Hematopoietic multipotent progenitor cell treated with erythropoietin and hydrocortisone succinate and interleukin-3 and kit ligand, for 17 days (in vitro differentiated cells): ENCODE measurements around the gene C11orf98.
A peak's percentile ranks its signal among the peaks of the same experiment; 100 is the strongest.
"Not testable (repeated sequence)": the region's sequence is repeated elsewhere in the genome, so short reads cannot be mapped to it uniquely, and the experiment has no call there.

Experiments
- DNase-seq: peaks from one replicate; pipeline ENCODE4 v3.0.0-alpha.2; 2015; ENCODE audit warnings: low spot score

Gene C11orf98

DNA sequence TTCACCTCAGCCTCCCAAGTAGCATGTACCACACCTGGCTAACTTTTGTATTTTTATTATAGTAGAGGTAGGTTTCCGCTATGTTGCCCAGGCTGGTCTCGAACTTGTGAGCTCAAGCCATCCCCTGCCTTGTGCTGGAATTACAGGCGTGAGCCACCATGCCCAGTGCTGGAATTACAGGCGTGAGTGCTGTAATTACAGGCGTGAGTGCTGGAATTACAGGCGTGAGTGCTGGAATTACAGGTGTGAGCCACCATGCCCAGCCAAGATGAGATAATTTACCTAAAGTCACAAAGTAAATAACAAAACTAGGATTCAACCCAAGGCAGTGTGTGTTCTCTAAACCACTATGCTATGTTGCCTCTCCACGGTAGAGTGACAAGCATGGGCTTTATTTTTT, 17.5 kb upstream of the C11orf98 start:
- DNase-seq, result no peak

- DNase-seq, result peak; percentile 60
These were observed 15.8 kb upstream of the C11orf98 start for GRCh38 chr11:62680825-62681240.

DNA sequence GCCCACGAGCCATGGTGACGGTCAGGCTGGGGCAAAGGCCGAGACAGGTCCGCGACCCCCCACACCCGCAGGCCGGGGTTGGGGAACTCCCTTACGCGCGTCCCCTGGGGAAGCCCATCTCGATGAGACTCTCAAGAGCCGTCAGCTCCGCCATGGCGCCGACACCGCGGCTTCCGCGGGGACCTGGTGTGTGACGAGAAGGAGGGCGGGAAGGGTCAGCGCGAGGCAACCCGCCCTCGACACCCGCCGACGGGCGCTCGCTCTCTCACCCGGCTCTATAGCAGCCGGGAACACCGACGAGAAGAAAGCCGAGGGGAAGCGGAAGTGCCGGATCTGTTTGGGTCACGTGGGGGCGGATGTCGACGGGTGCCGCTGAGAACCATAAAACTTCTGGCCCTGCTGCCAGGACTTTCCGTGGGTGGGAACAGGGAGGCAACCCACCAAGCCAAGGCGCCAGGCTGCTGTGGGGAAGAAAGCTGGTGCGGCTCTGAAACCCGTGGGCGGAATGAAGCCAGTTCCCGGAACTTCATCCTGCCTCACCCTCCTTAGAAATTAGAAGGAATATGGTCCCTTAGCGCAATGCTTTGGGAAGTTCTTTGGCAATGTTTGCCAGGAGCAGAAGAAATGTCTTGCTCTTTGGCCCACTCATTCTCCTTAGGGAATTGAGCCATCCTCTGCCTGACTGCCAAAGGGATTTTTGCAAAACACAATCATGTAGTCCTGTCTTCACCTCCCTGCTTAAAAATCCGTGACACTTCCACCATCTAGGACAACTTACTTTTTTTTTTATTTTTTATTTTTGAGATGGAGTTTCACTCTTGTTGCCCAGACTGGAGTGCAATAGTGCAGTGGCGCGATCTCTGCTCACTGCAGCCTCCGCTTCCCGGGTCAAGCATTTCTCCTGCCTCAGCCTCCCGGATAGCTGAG, 14.0 kb upstream of the C11orf98 start, which contains the start of gene UBXN1:
UBXN1 (minus strand) TSS at position 304 of the 927 bp plus-strand sequence; CDS start at position 154, 150 bp downstream.
- peak; percentile 83 for DNase-seq

GRCh38 chr11:62678433-62678769, 13.4 kb upstream of the C11orf98 start:
- DNase-seq, result no peak

DNA sequence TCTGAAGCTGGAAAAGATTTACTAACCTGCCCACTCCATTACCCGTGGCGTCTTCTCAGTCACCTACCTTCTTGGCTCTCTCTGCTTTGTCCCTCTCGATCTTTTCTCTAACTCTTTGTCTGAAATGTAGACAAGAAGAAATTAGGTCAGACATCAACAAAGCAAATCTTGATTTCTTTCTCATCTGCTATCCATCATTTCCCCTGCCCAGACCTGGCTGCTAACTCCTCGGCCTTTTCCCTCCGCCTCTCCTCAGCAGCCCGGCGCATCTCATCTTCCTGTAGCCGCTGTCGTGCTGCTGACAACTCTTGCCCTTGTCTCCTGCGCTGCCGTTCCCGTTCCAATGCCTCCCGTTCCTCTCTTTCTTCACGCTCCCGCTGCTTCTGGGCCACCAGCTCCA, 12.7 kb upstream of the C11orf98 start:
- DNase-seq, result no peak

- DNase-seq, result no peak
These were observed 12.1 kb upstream of the C11orf98 start for GRCh38 chr11:62677156-62677555.

GRCh38 chr11:62676698-62677097, 11.7 kb upstream of the C11orf98 start:
- DNase-seq, result no peak

DNA sequence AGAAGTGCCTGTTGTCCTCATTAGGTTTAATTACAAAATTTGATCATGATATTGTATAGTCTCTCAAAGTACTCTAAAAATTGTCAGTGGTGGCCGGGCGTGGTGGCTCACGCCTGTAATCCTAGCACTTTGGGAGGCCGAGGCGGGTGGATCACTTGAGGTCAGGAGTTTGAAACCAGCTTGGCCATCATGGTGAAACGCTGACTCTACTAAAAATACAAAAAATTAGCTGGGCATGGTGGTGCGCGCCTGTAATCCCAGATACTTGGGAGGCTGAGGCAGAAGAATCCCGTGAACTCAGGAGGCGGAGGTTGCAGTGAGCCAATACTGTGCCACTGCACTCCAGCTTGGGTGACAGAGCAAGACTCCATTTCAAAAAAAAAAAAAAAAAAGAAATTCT, 10.4 kb upstream of the C11orf98 start:
- DNase-seq, result not testable (repeated sequence)

GRCh38 chr11:62673196-62673525, 8.2 kb upstream of the C11orf98 start:
- DNase-seq, result no peak

DNA sequence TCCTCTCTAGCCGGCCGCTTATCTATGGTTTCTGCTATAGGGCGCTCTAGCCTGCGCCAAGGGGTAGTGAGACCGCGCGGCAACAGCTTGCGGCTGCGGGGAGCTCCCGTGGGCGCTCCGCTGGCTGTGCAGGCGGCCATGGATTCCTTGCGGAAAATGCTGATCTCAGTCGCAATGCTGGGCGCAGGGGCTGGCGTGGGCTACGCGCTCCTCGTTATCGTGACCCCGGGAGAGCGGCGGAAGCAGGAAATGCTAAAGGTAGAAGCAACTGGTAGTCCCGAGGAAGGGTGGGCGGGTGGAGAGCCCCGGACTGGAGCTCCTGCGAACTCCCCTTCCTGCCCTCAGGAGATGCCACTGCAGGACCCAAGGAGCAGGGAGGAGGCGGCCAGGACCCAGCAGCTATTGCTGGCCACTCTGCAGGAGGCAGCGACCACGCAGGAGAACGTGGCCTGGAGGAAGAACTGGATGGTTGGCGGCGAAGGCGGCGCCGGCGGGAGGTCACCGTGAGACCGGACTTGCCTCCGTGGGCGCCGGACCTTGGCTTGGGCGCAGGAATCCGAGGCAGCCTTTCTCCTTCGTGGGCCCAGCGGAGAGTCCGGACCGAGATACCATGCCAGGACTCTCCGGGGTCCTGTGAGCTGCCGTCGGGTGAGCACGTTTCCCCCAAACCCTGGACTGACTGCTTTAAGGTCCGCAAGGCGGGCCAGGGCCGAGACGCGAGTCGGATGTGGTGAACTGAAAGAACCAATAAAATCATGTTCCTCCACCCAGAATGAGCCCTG, 6.8 kb upstream of the C11orf98 start, which contains the start of the genes LBHD1 and UQCC3:
LBHD1 (minus strand) TSS at position 660 of the 782 bp plus-strand sequence. CDS start 2,236 bp downstream, outside the sequence.
UQCC3 (plus strand) TSS at position 66 of the 782 bp plus-strand sequence; CDS start at position 139, 73 bp downstream.
- peak; percentile 88 for DNase-seq

- DNase-seq, result no peak
These were observed 6.2 kb upstream of the C11orf98 start for GRCh38 chr11:62671236-62671607.

- no peak for DNase-seq
These were observed 4.6 kb upstream of the C11orf98 start for GRCh38 chr11:62669420-62670161.

- no peak for DNase-seq
These were observed 2.5 kb upstream of the C11orf98 start for GRCh38 chr11:62667460-62667859.

- DNase-seq, result peak; percentile 23
These were observed 1.4 kb upstream of the C11orf98 start for GRCh38 chr11:62666259-62666926.

GRCh38 chr11:62665599-62666258, 719 bp upstream of the C11orf98 start:
- no peak for DNase-seq

- no peak for DNase-seq
These were observed 470 bp downstream of the C11orf98 start for GRCh38 chr11:62664405-62665074.

GRCh38 chr11:62656796-62657429, 8.1 kb downstream of the C11orf98 start:
- DNase-seq, result no peak

DNA sequence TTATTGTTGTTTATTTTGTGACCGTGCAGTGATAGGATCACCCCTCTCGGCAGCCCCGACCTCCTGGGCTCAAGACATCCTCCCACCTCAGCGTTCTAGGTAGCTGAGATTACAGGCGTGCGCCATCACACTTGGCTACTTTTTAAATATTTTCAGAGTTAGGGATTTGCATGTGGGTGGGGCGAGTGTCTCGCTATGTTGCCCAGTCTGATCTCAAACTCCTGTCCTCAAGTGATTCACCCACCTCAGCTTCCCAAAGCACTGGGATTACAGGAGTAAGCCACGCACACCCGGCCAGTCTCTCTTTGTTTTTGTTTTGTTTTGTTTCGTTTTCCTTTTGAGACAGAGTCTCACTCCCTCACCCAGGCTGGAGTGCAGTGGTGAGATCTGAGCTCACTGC, 10.7 kb downstream of the C11orf98 start:
- DNase-seq, result no peak

DNA sequence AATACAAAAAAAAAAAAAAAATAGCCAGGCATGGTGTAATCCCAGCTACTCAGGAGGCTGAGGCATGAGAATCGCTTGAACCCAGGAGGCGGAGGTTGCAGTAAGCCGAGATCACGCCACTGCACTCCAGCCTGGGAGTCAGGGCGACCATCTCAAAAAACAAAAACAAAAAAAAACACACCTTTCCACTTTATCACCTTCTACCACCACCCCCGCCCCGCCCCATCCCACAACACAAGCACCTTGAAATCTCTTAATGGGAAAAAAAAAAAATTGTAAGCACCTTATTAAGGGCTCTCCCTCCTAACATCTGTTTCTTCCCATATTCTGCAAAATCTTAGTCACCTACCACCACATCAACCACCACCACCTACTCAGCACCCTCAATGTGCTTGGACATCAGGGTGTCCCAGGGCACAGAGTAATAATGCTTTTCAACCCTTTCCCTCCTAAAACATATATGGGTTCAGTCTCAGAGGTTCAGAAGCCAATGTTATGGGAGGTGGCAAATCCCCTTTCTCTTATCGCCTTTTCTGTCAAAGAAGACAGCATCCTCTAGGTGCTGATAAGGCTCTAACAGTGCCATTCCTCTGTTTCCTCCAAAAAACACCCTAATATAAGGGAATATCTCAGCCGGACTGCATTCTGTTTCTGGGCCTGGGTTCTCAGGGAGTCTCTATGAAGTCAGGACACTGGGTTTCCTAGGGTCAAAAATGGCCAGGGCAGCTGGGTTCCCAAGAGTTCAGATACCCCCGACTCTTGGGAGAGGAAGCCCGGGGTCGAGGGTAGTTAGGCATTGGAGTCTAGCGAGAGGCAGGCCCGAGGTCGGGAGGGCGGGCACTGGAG, 12.6 kb downstream of the C11orf98 start:
- DNase-seq, result no peak
